ENCODE results near the gene CFAP53.

GRCh38 chr18:50207722-50208121 lies 58.6 kb downstream of the CFAP53 start:
- TF ChIP-seq, protein P1, sequence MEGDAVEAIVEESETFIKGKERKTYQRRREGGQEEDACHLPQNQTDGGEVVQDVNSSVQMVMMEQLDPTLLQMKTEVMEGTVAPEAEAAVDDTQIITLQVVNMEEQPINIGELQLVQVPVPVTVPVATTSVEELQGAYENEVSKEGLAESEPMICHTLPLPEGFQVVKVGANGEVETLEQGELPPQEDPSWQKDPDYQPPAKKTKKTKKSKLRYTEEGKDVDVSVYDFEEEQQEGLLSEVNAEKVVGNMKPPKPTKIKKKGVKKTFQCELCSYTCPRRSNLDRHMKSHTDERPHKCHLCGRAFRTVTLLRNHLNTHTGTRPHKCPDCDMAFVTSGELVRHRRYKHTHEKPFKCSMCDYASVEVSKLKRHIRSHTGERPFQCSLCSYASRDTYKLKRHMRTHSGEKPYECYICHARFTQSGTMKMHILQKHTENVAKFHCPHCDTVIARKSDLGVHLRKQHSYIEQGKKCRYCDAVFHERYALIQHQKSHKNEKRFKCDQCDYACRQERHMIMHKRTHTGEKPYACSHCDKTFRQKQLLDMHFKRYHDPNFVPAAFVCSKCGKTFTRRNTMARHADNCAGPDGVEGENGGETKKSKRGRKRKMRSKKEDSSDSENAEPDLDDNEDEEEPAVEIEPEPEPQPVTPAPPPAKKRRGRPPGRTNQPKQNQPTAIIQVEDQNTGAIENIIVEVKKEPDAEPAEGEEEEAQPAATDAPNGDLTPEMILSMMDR (conservative IDR thresholded peaks at IDR 0.05; ENCODE audit: low read length): no peak
- TF ChIP-seq EZH2phosphoT487 (IDR thresholded peaks at IDR 0.05; ENCODE audit: borderline replicate concordance, low read depth, low read length): no peak
